K562 (cell line): ENCODE measurements around the gene SHF. TPM values are rescaled to one million over a fixed set of nuclear protein-coding genes. Genes with fewer than 3 reads are reported as not detected.

Experiments
- ADNP ChIP-seq: fragments of 200-800 bp; sonication (Bioruptor generic); IDR thresholded peaks from 2 replicates; pipeline ENCODE4 v1.6.1; 2016; ENCODE audit warnings: missing genetic modification characterization, missing compliant biosample characterization
- ATF6 ChIP-seq: sonication (generic); formaldehyde crosslinking; IDR thresholded peaks from 2 replicates; pipeline ENCODE4 v1.4.0; 2020; ENCODE audit warnings: mild to moderate bottlenecking, missing genetic modification reagents
- CC2D1A ChIP-seq: fragments of 450-650 bp; IDR thresholded peaks from 2 replicates; pipeline ENCODE4 v1.6.1; 2017; ENCODE audit warnings: mild to moderate bottlenecking
- FUS ChIP-seq: fragments of 200-400 bp; formaldehyde crosslinking; optimal IDR thresholded peaks from 2 replicates; pipeline ENCODE3; 2017; ENCODE audit warnings: low read depth, low read length
- JUN ChIP-seq, 2 experiments: sonication (generic) in 1 of 2; formaldehyde crosslinking in 1 of 2; IDR thresholded peaks; 2 replicates each; pipeline versions ENCODE4 v1.6.1 to v1.8.0; 2012 to 2022; ENCODE audit warnings: borderline replicate concordance in 2 of 2, mild to moderate bottlenecking in 2 of 2, improper control_type of control experiment in 1 of 2, low read depth in 1 of 2, low read length in 1 of 2, missing genetic modification reagents in 1 of 2
- KAT2B ChIP-seq: IDR thresholded peaks from one replicate; pipeline ENCODE4 v1.6.1; 2012; ENCODE audit warnings: low read depth, mild to moderate bottlenecking, control low read depth, inconsistent platforms, low read length, moderate library complexity
- NFATC3 ChIP-seq: fragments of 450-650 bp; IDR thresholded peaks from 2 replicates; pipeline ENCODE4 v1.6.1; 2017; ENCODE audit warnings: mild to moderate bottlenecking
- PHF21A ChIP-seq: fragments of 450-650 bp; IDR thresholded peaks from 2 replicates; pipeline ENCODE4 v1.6.1; 2017; ENCODE audit warnings: low read depth, borderline replicate concordance
- RAD21 ChIP-seq, 2 experiments: fragments of 250-450 bp in 1 of 2; fragments of 450-650 bp in 1 of 2; sonication (Bioruptor Pico) in 1 of 2; formaldehyde crosslinking in 1 of 2; IDR thresholded peaks in 1 of 2; conservative IDR thresholded peaks in 1 of 2; 2 replicates each; pipeline versions ENCODE4 v1.4.0 to v1.8.0; 2020 to 2022; ENCODE audit warnings: mild to moderate bottlenecking in 2 of 2, moderate library complexity in 1 of 2
- SMARCA4 ChIP-seq: fragments of 450-650 bp; IDR thresholded peaks from 2 replicates; pipeline ENCODE4 v1.6.1; 2016
- SMARCA5 ChIP-seq: fragments of 450-650 bp; IDR thresholded peaks from 2 replicates; pipeline ENCODE4 v1.6.1; 2016
- U2AF1 ChIP-seq: fragments of 200-400 bp; formaldehyde crosslinking; optimal IDR thresholded peaks from 2 replicates; pipeline ENCODE3; 2017; ENCODE audit warnings: mild to moderate bottlenecking, low read depth, low read length, moderate library complexity
- ZNF12 ChIP-seq: sonication (generic); formaldehyde crosslinking; IDR thresholded peaks from 2 replicates; pipeline ENCODE4 v1.4.0; 2020; ENCODE audit warnings: mild to moderate bottlenecking, missing genetic modification reagents
- ZNF184 ChIP-seq: sonication (generic); formaldehyde crosslinking; IDR thresholded peaks from 2 replicates; pipeline ENCODE4 v1.5.0; 2020; ENCODE audit warnings: missing genetic modification reagents
- ZNF431 ChIP-seq: sonication (generic); formaldehyde crosslinking; IDR thresholded peaks from 2 replicates; pipeline ENCODE4 v1.8.0; 2022; ENCODE audit warnings: mild to moderate bottlenecking, missing genetic modification reagents
- polyA plus RNA-seq, 8 experiments: library from polyadenylated mRNA; depleted of rRNA in 4 of 8; stranded (reverse) in 5 of 8; unstranded in 3 of 8; fragments of >200 nt; fragmentation: Nextera tagmentation in 2 of 8; fragmentation: Illumina TruSeq in 1 of 8; extraction: Ambion mirVana in 2 of 8; extraction: Trizol in 1 of 8; gene quantifications; 2 replicates each; pipeline versions ENCODE4 v1.2.1 to v1.2.3, GENCODE V29; 2011 to 2014; ENCODE audit warnings: inconsistent platforms in 1 of 8, missing spikeins in 1 of 8
- total RNA-seq, 7 experiments: library from RNA; depleted of rRNA in 6 of 7; stranded (reverse); fragments of >200 nt in 6 of 7; fragmentation: Illumina TruSeq in 2 of 7; extraction: Trizol in 2 of 7; gene quantifications; 2 replicates each; pipeline versions ENCODE4 v1.2.1 to v1.2.3, GENCODE V29; 2011 to 2021; ENCODE audit warnings: low replicate concordance in 1 of 7
- TF ChIP-seq, protein P1 (sequence below): fragments of 250-450 bp; sonication (Bioruptor Pico); IDR thresholded peaks from 2 replicates; pipeline ENCODE4 v1.8.0; 2021; ENCODE audit warnings: moderate library complexity, mild to moderate bottlenecking, inconsistent platforms
- TF ChIP-seq, protein P2 (sequence below): fragments of 450-650 bp; IDR thresholded peaks from 2 replicates; pipeline ENCODE4 v1.6.1; 2017; ENCODE audit warnings: antibody characterized with exemption, mild to moderate bottlenecking
- TF ChIP-seq, protein P3 (sequence below): IDR thresholded peaks from 3 replicates; pipeline ENCODE4 v1.6.1; 2011; ENCODE audit warnings: borderline replicate concordance, mild to moderate bottlenecking, moderate library complexity; ENCODE audit not compliant: insufficient read length; ENCODE audit errors: extremely low read depth

SHF gene
- total and polyA plus RNA-seq, 9 of the 15 experiments (the other 6 are each of a cell fraction or from before 2014, with no cell fraction given): 0.51 to 2.2 (median 0.85) TPM; not detected in 2

DNA sequence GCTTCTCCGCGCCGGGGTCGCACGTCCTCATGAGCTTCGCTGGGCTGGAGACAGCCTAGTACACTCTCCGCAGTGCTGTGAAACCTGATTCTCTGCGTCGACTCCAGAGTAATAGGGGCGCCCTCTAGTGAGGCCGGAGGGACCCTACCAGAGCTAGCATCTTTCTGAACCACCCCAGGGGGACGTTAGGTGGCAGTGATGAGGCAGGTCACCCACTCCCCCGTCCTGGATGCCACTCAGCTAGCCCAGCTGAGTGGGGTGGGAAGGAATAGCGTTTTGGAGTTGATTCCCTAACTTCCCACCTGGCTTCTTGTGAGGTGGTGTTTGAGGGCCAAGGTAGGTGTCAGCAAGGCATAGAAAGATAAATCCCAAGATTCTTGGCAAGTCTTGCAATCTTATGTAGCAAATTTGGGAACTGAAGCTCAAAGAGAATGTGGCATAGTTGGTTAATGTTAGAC lies 69.6 kb downstream of the SHF start (continued):
- TF ChIP-seq, protein P1, sequence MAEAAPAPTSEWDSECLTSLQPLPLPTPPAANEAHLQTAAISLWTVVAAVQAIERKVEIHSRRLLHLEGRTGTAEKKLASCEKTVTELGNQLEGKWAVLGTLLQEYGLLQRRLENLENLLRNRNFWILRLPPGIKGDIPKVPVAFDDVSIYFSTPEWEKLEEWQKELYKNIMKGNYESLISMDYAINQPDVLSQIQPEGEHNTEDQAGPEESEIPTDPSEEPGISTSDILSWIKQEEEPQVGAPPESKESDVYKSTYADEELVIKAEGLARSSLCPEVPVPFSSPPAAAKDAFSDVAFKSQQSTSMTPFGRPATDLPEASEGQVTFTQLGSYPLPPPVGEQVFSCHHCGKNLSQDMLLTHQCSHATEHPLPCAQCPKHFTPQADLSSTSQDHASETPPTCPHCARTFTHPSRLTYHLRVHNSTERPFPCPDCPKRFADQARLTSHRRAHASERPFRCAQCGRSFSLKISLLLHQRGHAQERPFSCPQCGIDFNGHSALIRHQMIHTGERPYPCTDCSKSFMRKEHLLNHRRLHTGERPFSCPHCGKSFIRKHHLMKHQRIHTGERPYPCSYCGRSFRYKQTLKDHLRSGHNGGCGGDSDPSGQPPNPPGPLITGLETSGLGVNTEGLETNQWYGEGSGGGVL: no peak
- TF ChIP-seq, protein P2, sequence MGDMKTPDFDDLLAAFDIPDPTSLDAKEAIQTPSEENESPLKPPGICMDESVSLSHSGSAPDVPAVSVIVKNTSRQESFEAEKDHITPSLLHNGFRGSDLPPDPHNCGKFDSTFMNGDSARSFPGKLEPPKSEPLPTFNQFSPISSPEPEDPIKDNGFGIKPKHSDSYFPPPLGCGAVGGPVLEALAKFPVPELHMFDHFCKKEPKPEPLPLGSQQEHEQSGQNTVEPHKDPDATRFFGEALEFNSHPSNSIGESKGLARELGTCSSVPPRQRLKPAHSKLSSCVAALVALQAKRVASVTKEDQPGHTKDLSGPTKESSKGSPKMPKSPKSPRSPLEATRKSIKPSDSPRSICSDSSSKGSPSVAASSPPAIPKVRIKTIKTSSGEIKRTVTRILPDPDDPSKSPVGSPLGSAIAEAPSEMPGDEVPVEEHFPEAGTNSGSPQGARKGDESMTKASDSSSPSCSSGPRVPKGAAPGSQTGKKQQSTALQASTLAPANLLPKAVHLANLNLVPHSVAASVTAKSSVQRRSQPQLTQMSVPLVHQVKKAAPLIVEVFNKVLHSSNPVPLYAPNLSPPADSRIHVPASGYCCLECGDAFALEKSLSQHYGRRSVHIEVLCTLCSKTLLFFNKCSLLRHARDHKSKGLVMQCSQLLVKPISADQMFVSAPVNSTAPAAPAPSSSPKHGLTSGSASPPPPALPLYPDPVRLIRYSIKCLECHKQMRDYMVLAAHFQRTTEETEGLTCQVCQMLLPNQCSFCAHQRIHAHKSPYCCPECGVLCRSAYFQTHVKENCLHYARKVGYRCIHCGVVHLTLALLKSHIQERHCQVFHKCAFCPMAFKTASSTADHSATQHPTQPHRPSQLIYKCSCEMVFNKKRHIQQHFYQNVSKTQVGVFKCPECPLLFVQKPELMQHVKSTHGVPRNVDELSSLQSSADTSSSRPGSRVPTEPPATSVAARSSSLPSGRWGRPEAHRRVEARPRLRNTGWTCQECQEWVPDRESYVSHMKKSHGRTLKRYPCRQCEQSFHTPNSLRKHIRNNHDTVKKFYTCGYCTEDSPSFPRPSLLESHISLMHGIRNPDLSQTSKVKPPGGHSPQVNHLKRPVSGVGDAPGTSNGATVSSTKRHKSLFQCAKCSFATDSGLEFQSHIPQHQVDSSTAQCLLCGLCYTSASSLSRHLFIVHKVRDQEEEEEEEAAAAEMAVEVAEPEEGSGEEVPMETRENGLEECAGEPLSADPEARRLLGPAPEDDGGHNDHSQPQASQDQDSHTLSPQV: peak; percentile 50
- TF ChIP-seq ZNF12 (CRISPR knock-in tag) (0 out of 2 replicates have a peak, but pooled peaks have one; percentile 50), SMARCA5 (no peak), U2AF1 (no peak), JUN (IDR thresholded peaks at IDR 0.05; ENCODE audit: borderline replicate concordance, low read depth, low read length) (peak; percentile 33; the same call in 1 of the 2 replicates), JUN (CRISPR knock-in tag; IDR thresholded peaks at IDR 0.05; ENCODE audit: borderline replicate concordance) (no peak), FUS (no peak), CC2D1A (peak; percentile 82), KAT2B (no peak), RAD21 (CRISPR knock-in tag; conservative IDR thresholded peaks at IDR 0.05 in 1 of 2, IDR thresholded peaks at IDR 0.05 in 1 of 2) (peak; percentile 93 to 97), ZNF184 (CRISPR knock-in tag) (no peak), SMARCA4 (no peak), ATF6 (CRISPR knock-in tag) (no peak), ZNF431 (no peak), NFATC3 (no peak), PHF21A (no peak), ADNP (tag) (no peak)
- TF ChIP-seq, protein P3, sequence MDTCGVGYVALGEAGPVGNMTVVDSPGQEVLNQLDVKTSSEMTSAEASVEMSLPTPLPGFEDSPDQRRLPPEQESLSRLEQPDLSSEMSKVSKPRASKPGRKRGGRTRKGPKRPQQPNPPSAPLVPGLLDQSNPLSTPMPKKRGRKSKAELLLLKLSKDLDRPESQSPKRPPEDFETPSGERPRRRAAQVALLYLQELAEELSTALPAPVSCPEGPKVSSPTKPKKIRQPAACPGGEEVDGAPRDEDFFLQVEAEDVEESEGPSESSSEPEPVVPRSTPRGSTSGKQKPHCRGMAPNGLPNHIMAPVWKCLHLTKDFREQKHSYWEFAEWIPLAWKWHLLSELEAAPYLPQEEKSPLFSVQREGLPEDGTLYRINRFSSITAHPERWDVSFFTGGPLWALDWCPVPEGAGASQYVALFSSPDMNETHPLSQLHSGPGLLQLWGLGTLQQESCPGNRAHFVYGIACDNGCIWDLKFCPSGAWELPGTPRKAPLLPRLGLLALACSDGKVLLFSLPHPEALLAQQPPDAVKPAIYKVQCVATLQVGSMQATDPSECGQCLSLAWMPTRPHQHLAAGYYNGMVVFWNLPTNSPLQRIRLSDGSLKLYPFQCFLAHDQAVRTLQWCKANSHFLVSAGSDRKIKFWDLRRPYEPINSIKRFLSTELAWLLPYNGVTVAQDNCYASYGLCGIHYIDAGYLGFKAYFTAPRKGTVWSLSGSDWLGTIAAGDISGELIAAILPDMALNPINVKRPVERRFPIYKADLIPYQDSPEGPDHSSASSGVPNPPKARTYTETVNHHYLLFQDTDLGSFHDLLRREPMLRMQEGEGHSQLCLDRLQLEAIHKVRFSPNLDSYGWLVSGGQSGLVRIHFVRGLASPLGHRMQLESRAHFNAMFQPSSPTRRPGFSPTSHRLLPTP: no peak
